GM21360 (cell line): ENCODE data around the gene SGSH.
"Not testable (repeated sequence)": the region's sequence is repeated elsewhere in the genome, so short reads cannot be mapped to it uniquely, and the experiment has no call there.

Experiments
- ATAC-seq: cut with Tn5 transposase; IDR thresholded peaks from one replicate; pipeline ENCODE4 v1.9.1; 2021; ENCODE audit warnings: mild to moderate bottlenecking, moderate library complexity; ENCODE audit not compliant: unreplicated experiment

SGSH gene

GRCh38 chr17:80254396-80255251 is 34.5 kb upstream of the SGSH start:
- no peak for ATAC-seq

DNA sequence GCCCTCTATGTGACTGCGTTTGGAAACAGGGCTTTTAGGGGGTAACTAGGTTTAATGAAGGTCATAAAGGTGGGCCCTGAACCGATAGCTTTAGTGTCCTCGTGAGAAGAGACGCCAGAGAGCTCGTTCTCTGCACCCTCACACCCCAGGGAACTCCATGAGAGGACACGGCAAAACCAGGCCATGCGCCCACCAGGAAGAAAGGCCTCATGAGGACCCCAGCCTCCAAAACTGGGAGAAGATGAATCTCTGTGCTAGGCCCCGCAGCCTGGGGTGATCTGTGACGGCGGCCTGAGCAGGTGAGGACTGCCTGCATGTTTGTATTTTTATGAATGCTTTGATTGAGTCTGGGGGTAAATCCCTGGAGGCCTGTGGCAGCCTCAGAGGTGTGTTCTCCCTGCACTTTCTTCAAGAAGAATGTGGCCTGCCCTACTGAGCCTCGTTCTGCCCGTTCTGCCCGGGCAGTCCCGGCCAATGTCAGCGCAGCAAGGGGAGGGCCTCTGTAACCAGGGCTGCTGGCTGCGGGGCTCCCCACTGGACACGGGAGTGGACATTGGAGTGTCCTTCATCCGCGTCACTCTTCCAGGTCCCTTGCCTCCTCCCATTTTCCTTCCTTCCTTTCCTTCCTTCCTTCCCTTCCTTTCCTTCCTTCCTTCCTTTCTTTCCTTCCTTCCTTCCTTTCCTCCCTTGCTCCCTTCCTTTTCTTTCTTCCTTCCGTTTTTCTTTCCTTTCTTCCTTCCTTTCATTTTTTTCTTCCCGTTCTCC is 33.7 kb upstream of the SGSH start:
- no peak for ATAC-seq

GRCh38 chr17:80252871-80253270 is 32.7 kb upstream of the SGSH start:
- ATAC-seq = no peak

DNA sequence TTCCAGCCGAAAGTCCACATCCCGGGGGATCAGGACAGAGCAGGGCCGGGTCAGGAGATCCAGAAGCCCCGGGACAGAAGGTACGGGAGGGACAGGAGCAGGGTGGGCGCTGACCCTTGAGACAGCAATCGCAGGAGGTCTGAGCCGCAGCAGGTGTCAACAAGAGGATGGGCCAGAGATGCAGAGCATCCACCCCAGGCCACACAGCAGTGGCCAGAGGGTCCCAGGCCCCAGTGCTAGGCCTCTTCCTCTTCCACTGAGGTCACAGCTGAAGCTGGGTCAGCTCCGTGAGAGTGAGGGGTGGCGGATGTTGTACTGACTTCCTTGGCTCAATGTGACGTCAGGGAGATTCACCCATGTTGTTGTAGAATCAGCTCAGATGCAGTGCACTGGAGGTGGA is 31.8 kb upstream of the SGSH start:
- ATAC-seq = no peak

DNA sequence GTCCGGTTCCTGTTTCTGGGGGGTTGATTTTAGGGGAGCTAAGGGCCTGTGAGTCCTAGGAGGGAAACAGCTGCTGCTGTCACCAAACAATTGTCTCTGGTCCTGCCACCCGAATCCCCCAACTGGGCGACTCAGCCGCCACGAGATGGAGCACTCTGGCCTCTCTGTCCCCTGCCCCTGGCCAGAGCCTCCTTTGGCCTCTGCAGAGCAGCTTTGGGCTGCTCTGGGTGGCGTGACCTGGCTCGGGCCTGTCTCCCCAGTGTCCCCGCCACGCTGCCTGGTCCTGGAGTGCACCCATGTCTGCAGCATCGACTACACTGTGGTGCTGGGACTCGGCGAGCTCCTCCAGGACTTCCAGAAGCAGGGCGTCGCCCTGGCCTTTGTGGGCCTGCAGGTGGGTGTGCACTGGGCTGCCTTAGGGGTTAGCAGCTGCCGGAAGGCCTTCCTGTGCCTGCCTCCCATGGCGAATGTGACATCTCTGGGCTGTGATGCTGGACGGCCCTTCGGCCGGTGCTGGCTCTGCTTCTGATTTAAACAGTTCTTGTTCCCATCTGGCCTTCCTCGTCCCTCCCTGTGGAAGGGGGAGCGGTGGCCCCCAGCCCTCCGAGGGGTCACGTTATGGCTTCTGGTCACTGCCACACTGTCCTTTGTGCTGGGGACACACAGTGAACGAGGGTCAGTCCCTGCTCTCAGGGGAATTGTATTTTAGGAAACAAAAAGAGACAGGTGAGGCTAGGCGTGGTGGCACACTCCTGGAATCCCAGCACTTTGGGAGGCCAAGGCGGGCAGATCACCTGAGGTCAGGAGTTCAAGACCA is 29.0 kb upstream of the SGSH start:
- ATAC-seq = no peak

GRCh38 chr17:80248001-80248893 is 28.1 kb upstream of the SGSH start:
- ATAC-seq = no peak

- no peak for ATAC-seq
Observed at GRCh38 chr17:80247561-80247960, 27.4 kb upstream of the SGSH start.

- no peak for ATAC-seq
Observed at GRCh38 chr17:80246726-80247125, 26.6 kb upstream of the SGSH start.

DNA sequence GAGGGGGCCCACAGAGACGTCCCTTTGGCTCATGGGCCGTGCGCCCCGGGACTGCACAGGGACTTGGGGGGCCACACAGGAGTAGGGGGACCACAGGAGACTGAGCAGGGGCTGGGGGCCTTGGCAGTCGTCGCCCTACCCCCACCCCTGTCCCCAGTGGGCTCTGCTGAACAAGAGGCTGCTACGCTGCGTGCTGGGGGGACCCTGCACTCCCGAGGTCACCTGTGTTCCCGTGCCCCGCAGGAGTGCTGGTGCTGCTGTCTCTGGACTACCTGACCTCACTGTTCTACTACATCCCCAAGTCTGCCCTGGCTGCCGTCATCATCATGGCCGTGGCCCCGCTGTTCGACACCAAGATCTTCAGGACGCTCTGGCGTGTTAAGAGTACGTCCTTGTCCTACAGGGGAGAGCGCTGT is 26.1 kb upstream of the SGSH start:
- no peak for ATAC-seq

DNA sequence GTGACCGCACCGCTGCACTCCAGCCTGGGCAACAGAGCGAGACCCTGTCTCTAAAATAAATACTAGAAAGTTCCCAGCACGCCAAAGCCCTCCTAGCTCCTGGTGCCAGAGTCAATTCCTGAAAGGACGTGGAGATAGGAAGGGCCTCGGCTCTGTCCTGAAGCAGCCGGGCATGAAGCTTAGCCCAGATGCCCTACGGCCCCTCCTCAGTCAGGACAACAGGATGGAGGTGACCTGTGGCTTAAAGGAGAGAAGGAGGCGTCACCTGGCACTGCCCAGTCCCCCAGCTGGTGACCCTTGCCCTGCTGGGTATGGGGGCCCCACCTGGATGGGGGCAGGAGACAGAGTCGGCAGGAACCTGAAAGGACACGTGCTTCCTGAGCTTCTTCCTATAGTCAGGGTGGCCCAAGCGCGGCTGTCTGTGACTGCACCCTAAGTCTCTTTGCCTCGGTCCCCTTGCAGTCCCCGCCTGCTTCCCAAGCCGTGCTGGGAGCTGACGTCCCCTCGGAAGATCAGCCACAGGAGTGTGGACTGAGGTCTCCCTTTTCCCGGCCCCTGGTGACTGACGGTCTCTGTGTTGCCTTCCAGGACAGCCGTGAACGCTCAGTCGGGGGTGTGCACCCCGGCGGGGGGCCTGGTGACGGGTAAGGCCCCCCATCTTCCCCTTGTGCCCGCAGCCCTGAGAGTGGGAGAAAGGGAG is 25.6 kb upstream of the SGSH start:
- ATAC-seq = no peak

DNA sequence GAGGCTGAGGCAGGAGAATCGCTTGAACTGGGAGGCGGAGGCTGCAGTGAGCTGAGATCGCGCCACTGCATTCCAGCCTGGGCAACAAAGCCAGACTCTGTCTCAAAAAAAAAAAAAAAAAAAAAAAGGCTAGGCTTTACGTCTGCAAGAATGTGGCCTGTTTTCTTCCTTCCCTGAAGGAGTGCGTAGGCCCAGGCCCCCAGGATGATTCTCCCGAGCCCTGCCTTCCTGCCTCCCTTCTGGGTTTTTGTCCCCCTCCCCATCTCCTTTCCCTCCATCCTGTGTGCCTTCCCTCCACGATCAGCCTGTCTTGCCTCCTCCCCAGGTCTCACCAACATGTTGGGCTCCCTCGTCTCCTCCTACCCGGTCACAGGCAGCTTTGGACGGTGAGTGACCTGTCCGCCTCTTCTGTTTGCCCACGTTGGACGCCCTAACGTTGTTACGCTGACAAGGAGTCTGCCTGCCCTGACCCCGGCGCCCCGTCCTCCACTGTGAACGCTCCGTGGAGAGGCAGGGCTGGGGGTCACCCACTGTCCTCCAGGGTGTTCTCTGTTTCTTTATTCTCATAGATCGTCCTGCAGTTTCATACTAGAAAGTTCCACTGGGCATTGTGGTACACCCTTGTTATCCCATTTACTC is 24.9 kb upstream of the SGSH start:
- ATAC-seq = no peak

DNA sequence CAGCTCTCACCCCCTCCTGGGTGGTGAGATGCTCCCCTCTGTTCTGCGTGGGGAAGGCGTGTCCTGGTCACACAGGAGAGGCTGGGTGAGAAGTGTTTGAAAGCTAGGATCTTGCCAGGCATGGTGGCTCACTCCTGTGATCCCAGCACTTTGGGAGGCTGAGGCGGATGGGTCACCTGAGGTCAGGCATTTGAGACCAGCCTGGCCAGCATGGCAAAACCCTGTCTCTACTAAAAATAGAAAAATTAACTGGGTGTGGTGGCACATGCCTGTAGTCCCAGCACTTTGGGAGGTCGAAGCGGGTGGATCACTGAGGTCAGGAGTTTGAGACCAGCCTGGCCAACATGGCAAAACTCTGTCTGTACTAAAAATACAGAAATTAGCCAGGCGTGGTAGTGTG is 24.3 kb upstream of the SGSH start:
- ATAC-seq = not testable (repeated sequence)

DNA sequence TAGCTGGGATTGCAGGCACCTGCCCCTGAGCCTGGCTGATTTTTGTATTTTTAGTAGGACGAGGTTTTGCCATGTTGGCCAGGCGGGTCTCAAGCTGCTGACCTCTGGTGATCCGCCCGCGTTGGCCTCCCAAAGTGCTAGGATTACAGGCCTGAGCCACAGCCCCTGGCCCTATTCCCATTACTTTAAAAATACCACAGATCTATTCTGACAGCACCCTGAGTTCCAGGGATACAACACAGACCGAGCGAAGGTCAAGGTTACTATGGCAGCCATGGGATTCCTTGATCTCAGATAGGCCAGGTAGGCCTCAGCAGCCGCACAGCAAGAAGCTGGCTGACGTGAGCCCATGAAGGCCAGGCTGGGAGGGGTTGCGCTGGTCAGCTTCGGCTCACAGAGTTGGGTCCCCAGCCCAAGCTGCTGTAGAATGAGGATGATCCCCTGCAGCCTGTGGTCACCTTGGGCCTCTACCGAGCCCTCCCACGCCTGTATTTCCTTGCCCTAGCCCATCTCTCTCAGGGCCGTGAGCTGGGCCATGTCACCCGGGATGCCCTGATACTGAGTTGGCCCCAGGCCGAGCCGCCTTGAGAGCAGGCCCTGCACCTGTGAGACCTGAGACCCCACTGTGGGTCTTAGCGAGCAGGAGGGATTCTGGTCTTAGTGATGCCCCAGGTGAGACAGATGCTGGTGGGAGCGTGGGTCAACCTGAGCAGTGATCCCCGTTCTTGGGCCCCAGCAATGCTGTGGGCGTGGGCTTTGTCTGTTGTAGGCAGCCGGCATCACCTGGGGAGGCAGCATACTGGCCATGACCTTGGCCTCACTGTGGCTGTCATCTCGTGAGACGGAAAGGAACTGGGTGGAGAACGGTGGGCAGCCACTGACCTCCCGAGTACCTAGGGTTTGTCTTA is 23.6 kb upstream of the SGSH start:
- no peak for ATAC-seq

DNA sequence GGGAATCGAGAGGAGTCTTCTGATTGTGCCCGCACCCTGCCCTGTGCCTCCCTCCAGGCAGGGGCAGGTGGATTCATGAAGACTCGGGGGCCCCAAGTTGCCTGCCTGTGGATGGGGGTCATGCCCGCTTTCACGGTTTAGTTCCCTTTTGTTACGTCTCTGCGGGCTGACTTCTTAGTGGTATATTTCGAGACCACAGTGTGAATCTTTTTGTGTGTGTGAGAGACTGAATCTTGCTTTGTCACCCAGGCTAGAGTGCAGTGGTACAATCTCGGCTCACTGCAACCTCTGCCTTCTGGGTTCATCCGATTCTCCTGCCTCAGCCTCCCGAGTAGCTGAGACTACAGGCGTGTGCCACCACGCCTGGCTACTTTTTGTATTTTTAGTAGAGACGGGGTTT is 22.4 kb upstream of the SGSH start:
- ATAC-seq = no peak

- ATAC-seq = no peak
Observed at GRCh38 chr17:80237386-80237785, 17.3 kb upstream of the SGSH start.

DNA sequence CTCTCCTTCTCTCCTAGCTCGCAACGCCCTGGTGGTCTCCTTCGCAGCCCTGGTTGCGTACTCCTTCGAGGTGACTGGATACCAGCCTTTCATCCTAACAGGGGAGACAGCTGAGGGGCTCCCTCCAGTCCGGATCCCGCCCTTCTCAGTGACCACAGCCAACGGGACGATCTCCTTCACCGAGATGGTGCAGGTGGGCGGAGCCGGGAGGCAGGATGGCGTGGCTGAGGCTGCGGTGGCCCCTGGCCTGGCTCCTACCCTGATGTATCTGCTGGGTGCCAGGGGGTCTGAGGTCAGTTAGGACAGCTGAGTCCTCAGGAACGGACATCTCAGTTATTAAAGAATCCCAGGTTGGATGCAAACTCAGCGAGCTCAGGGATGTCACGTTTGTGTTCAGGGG is 16.8 kb upstream of the SGSH start:
- ATAC-seq = no peak

- no peak for ATAC-seq
Observed at GRCh38 chr17:80233202-80233601, 13.1 kb upstream of the SGSH start.

DNA sequence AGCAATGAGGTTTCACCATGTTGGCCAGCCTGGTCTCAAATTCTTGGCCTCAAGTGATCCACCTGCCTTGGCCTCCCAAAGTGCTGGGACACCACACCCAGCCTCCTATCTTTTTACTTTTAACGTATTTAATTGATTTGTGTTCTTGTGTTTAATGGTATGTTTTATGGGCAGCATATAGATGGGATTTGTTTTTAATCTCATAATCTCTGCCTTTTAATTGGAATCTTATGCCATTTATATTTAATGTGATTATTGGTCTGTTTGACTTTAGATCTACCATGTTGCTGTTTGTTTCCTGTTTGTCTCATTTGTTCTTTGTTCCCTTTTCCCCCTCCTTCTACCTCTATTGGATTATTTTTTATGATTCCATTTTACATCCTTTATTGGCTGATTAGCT is 12.3 kb upstream of the SGSH start:
- ATAC-seq = no peak
